Upper lobe of right lung (tissue), 1 donor: ENCODE results near the gene FOXO3. TPM values are rescaled to one million over a fixed set of nuclear protein-coding genes. Genes with fewer than 3 reads are reported as not detected.

Experiments used
- ATAC-seq: fragments of 200-7000 bp; cut with Tn5 transposase; one replicate; pipeline ENCODE4 v1.9.1; 2020; ENCODE audit warnings: mild to moderate bottlenecking, moderate library complexity
- DNase-seq: peaks from one replicate; pipeline ENCODE4 v3.0.0-alpha.2; 2020
- H3K27ac ChIP-seq: fragments of 200-600 bp; one replicate; pipeline ENCODE4 v1.8.0; 2022
- H3K27me3 ChIP-seq: fragments of 200-600 bp; one replicate; pipeline ENCODE4 v1.8.0; 2022; ENCODE audit warnings: mild to moderate bottlenecking
- H3K36me3 ChIP-seq: fragments of 200-600 bp; one replicate; pipeline ENCODE4 v1.8.0; 2022
- H3K4me1 ChIP-seq: fragments of 200-600 bp; one replicate; pipeline ENCODE4 v1.8.0; 2022
- H3K4me3 ChIP-seq: fragments of 200-600 bp; one replicate; pipeline ENCODE4 v1.8.0; 2022; ENCODE audit warnings: mild to moderate bottlenecking
- H3K9me3 ChIP-seq: fragments of 200-600 bp; one replicate; pipeline ENCODE4 v1.8.0; 2022
- CTCF ChIP-seq: fragments of 200-600 bp; IDR thresholded peaks from one replicate; pipeline ENCODE4 v1.8.0; 2022; ENCODE audit warnings: antibody characterized with exemption
- intact Hi-C: fragments of 100-400 bp; cut with DNase I; formaldehyde crosslinking; loops from one replicate; pipeline ENCODE4 v1.11.0; 2022
- total RNA-seq: library from RNA; stranded (reverse); fragmentation: NEBNext Ultra II Directional; extraction: Animal tissue kit (Norgen Biotek cat#: 25700); gene quantifications from one replicate; pipeline ENCODE4 v1.2.1, GENCODE V29; 2021
- donor health status: DM: no; HTN: yes; CAD: no; lungs with severe emphysema.

Gene FOXO3
- total RNA-seq, 1 donor from 2014 or later: 73.6 TPM

- Histone ChIP-seq H3K27ac (no peak overlapping the region), H3K9me3 (no peaks in the 10 kb centered on the region), H3K4me1 (no peaks in the 10 kb centered on the region), H3K4me3 (no peak overlapping the region), H3K27me3 (no peaks in the 10 kb centered on the region), H3K36me3 (no peaks in the 10 kb centered on the region)
- intact Hi-C loops: loop anchor here (10.0 kb wide), 1 partner anchor 235 kb away; no protein-coding TSS in a partner anchor
- ATAC-seq (no peak), DNase-seq (no peak)
- TF ChIP-seq CTCF: no peak
Measured at GRCh38 chr6:108549741-108550140, 11.0 kb upstream of the FOXO3 start.

DNA sequence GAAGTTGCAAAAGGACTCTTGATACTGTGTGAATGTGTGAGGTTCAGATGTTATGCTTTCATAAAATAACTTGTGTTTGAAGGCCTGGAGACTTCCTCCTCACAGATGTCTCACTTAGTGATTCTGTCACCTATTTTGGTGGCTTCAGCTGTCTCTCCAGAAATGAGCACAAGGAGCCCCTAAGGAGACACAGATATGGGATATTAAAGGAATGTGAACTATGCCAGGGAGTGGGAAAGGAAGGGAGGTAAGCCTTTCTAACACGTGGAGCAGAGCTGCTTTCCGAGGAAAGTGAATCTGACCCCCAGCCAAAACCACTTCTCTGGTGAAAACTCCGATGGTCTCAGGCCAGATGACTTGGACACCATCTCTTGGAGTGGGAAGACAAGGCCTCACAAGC, 10.5 kb upstream of the FOXO3 start:
- DNase-seq (no peak), ATAC-seq (no peak)
- Histone ChIP-seq H3K27me3 (no peaks in the 10 kb centered on the region), H3K27ac (no peak overlapping the region), H3K9me3 (no peaks in the 10 kb centered on the region), H3K4me3 (no peak overlapping the region), H3K4me1 (peaks cover 1% of the 10 kb centered on the region), H3K36me3 (no peaks in the 10 kb centered on the region)
- no peak for TF ChIP-seq CTCF
- intact Hi-C loops: loop anchor here (10.0 kb wide), 1 partner anchor 235 kb away; no protein-coding TSS in a partner anchor

DNA sequence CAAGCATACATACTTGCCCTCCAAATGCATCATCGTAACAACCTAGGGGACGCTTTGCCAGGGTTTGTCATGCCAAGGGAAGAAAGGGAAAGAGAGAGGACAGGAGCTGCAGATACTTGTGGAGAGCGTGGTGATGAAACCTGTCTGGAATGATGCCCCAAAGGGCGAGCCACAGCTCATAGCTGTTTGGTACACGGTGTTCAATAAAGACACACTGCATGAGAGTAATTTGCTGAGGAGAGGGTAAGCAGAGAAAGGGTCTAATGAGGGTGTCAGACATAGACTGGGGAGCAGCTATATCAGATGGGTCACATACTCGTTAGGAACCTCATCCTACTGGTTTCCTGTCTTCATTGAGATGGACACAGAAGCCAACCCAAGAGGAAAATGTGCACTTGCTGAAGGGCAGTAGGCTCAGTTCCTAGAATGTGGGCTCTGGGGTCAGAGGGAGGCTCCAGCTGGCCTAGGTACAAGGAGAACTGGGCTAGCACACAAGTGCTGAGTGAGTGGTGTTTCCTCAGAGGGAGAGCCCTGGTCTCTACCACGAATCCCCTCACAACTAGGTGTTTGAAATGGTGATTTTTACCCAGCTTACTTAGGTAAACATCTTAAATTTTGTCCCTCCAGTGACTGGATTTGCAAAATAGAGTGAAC, 5.2 kb upstream of the FOXO3 start:
- DNase-seq: no peak
- no peak for ATAC-seq
- Histone ChIP-seq H3K27me3 (no peaks in the 10 kb centered on the region), H3K4me3 (no peak overlapping the region), H3K36me3 (no peaks in the 10 kb centered on the region), H3K27ac (no peak overlapping the region), H3K9me3 (no peaks in the 10 kb centered on the region), H3K4me1 (peaks cover 23% of the 10 kb centered on the region)
- intact Hi-C loops: loop anchor here (10.0 kb wide), 1 partner anchor 229 kb away; no protein-coding TSS in a partner anchor
- TF ChIP-seq CTCF: no peak

DNA sequence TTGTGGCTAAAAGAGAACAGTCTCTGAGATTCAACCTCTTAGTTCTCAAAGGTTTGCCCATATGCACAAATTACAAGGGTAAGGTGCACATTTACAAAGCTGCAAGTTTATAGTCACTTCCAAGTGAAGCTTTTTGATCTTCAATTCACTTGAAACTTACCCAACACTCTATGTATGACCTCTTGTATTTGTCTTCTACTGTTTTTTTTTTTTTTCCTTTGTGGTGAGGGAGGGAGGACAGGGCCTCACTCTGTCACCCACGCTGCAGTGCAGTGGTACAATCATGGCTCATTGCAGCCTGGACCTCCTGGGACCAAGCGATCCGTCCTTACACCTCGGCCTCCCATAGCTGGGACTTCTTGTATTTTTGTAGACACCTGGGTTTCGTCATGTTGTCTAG, 4.5 kb upstream of the FOXO3 start:
- ATAC-seq: no peak
- Histone ChIP-seq H3K36me3 (no peaks in the 10 kb centered on the region), H3K4me1 (peaks cover 23% of the 10 kb centered on the region), H3K9me3 (no peaks in the 10 kb centered on the region), H3K27me3 (no peaks in the 10 kb centered on the region), H3K4me3 (no peak overlapping the region), H3K27ac (peak overlapping the region; percentile 25)
- DNase-seq: no peak
- intact Hi-C loops: loop anchor here (10.0 kb wide), 1 partner anchor 229 kb away; no protein-coding TSS in a partner anchor
- TF ChIP-seq CTCF: no peak

- Histone ChIP-seq H3K36me3 (no peaks in the 10 kb centered on the region), H3K27me3 (no peaks in the 10 kb centered on the region), H3K9me3 (no peaks in the 10 kb centered on the region), H3K4me1 (peaks cover 23% of the 10 kb centered on the region), H3K4me3 (peak overlapping the region; percentile 89), H3K27ac (peak overlapping the region; percentile 99)
- no peak for DNase-seq
- no peak for ATAC-seq
- intact Hi-C loops: loop anchor here (10.0 kb wide), 1 partner anchor 228 kb away; no protein-coding TSS in a partner anchor
- no peak for TF ChIP-seq CTCF
Measured at GRCh38 chr6:108556866-108557493, 3.7 kb upstream of the FOXO3 start.
